ENCODE data around the gene DAAM1.

GRCh38 chr14:59344016-59344415, 155.5 kb downstream of the DAAM1 start:
- no peak for TF ChIP-seq CTCF (IDR thresholded peaks at IDR 0.05)
- no peak for TF ChIP-seq POLR2A (IDR thresholded peaks at IDR 0.05)
